Activated effector memory CD4-positive, alpha-beta T cell treated with anti-CD3 and anti-CD28 coated beads, Interleukin-2, amount 50 U/mL, for 16 hours (primary cell): ENCODE measurements around the gene GPBP1L1.

Experiments used
- DNase-seq: peaks from one replicate; pipeline ENCODE4 v3.0.0-alpha.2; 2020

GPBP1L1 gene

DNA sequence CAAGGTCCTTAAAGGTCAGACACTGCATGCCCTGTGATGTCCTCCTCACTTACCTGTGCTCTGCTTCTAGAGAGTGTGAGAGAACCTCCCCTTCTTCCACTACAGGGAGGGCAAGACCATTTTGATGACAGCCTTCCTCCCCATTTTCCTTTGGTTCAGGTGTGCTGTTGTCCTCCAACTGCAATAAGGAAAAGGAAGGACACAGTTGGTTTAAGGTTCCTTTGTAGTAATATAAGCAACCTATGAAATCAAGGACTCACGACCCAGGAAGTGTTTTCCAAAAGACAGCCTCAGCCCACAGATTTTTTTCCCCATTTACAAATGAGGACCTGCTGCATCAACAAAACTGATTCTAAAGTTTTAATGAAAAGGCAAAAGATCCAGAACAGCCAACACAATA is 55.9 kb downstream of the GPBP1L1 start:
- no peak for DNase-seq

DNA sequence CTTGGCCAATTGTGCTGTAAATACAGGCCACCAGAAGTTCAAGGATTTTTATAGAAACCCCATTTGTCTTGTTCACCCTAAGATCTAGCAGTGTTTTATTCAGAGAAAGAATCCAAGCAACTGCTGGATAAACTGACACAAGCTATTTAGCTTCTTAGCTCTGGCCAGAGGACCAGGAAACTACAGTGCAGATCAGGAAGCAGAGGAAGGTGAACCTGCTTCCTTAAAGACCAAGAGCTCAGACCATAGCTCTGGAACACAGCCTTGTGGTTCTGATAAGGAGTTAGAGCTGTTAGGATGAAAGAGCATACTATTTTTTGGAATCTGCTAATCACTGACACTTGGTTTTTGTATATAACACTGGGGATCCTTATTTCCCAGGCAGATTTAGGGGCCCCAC is 57.3 kb downstream of the GPBP1L1 start:
- DNase-seq, result no peak

DNA sequence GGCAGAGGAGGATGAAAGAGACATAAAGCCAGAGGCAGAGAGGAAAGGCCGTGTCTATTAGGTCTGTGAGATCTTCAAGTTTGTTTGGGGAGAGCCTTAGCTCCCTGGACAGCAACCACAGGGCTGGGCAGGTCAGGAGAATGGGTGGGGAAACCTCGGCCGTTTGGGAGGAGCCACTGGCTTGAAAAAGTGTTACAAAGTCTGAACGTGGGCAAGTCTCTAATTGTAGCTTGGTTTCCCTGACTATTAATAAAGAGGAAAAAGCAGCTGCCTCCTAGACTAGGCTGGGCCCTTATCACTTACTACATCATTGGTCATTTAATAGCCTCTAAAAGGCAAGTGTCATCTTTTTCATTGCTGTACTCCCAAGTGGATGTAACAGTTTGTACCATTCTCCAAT is 62.4 kb downstream of the GPBP1L1 start, which contains the start of gene CCDC17:
Gene CCDC17, minus strand, starts transcription at position 83 of the 400 bp plus-strand sequence. CDS start 145 bp downstream, outside the sequence.
- no peak for DNase-seq

DNA sequence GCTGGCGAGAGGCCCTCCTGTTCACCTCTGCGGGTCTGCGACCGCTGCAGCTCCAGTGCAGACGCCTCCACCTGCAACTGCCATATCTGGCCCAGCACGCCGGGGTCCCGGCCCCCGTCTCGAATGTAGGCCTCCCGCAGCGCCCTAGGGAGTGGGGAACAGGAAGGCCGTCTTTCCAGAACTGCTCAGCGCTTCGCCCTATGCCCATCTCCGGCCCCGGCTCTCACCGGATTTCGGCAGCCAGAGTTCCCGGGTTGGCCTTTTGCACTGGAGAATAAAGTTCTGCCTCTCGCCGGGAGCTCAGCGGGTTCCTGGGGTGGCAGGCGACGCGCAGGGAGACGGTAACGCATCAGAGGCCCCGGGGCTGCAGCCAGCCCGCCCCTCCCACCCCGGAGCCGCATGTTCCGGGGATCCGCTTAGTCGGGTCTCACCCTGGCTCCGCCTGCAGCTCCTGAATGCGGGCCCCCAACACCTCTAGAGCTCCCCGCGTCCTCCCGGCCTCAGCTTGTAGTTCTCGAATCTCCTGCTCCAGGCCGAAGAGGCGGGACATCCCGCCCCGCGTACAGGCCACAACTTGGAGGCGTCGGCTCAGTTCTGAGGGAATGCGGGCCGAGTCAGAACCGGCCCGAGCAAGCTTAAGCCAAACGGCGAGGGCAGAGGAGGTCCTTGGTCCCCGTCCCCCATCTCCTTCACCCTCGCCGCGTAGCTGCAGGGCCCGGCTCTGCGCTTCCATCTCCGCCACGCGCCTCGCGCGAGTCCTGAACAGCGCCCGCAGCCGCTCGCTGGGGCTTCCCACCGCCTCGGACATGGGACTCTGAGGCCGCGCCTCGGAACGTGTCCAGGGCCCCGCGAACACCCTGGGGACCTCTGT is 63.6 kb downstream of the GPBP1L1 start:
- no peak for DNase-seq

DNA sequence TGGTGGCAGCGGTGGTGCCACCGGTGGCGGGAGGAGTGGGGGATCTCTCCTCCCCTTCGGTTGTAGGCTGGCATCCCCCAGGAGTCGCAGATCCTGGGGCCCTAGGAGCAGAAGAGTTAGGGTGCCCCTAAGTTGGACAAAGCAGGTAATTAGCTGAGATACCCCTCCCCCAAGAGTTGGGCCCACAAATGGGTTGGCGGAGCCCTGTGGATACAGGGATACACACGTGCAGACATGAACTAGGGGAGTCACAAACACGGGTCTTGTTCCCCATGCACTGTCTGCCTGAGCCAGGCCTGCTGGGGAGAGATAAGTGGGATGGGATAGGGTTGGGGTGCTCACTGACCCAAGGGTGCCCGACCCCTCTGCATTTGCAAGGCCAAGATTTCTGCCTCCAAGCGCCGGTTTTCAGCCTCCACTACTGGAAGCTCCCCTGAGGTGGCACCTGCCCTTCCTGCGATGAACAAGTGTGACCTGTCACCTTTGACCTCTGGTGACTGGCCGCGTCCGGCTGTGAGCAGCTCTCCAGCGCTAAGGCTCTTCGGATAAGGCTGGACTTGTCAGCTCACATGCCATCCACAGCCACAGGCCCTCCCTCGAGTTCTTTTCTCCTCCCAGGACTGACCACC is 64.3 kb downstream of the GPBP1L1 start:
- DNase-seq, result no peak

DNA sequence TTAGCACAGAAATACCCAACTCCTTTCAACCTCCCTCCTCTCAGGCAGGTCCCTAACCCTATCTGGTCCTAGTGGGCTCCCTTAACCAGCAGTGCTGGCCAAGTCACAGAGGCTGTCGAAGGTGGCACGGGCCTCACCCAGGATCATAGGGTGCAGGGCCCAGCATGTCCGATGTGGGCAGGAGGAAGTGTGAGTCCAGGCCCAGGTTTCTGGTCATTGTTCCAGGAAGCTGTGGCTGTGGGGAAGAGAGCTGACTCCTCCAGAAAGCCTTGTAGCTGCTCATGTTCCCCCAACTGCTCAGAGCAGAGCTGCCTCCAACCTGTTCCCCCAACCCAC is 64.9 kb downstream of the GPBP1L1 start:
- no peak for DNase-seq

DNA sequence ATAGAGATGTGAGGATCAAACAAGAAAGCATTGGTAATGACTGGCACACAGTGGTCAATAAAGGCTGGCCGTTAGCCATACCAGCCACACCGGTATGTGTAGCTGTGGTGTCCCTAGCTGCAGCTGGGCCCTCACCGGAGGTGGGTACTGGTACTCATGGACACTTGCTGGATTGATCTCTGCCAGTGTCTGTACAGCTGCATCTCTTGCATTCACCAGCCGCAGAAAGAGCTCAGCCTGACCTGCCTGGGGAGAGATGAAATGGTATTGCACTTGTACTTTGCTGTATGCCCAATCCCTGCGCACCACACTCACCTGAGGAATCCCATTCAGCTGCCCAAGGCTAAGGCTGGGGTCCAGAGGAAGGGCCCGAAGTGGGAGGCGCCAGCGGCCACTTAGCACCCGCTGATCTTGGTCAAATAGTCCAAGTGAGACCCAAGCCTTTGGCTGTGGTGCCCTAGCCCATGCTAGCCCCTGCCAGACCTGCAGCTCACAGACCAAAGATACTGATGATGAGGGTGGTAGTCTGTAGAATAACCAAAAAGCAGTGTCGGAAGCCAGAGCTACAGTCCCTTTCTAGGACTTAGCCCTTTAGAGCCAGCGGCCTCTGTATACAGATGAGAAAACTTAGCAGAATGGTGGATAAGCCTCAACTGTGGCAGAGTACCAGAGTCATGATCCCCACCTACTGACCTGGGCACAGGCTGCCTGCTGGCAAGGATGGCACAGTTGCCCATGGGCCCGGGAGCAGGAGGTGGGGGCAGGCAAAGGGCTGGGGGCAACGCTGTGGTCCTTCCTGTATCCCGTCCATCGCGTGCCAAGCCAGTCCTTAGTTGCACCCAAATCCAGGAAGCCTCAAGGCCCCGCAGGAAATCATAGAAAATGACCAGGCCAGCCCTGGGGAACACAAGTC is 65.5 kb downstream of the GPBP1L1 start:
- DNase-seq, result no peak

DNA sequence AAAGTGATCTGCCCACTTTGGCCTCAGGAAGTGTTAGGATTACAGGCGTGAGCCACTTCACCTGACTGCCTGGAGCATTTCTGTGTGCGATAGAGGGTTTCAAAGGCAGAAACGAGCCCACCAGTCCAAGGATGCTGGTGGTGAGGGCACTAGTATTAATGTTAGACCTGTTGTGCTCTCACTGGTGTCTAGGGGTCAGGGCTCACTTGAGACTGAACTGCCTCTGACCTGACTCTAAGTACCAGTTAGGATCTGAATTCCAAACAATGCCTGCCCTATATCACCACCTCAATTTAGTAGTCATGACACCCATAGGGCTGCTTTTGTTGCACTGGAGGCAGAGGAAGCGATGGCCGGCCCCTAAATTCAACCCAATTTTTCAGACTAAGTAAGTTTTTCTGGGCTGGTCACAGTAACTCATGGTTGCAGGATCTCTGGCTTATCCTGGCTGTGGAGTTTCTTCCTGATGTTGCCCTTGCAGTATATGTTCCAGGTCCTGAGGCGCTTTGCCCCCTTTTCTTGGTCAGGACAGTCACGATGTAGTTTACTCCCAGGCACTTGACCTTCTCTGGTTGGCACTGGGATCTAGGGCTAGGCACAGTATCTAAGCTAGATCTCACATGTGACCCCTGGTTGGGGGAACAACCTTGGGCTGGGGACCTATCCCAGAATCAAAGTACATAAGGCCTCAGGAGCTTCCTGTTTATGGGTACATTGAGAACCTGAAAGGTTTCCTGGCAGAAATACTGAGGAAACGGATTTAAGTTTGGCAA is 67.0 kb downstream of the GPBP1L1 start:
- no peak for DNase-seq

DNA sequence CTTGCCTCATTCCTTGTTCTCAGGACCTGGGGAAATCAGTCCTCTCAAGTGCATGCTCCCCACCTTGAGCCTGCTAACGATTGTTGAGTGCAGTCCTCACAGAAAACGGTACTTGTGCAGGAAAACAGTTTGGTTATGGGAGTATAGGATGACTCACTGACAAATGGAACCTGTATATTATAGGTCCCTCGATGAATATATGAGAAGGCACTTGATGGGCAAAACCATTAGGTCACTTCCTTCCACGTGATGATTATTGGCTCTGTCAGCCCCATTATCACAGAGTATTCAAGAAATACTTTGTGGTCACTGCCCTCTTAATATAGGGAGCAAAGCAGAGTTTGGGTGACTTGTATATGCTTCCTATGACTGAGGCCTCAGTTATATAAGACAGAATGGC is 68.7 kb downstream of the GPBP1L1 start:
- DNase-seq, result no peak

DNA sequence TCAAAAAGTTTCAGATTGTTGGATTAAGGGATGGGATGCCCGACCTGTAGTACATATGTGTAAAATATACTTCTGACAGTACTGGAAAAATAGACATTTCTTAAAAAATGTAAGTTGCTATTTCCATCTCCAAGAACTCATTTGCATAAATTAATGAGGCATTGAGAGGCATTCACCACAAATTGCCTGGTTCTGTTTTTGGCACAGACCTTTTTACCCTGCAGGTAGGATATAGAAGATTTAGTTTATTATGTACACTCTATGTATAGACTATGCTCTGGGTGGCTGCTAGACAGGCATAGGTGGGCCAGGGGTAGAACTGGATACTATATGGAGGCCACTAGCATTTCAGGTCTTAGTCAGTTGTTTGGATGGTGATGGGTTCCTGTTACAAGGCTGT is 70.4 kb downstream of the GPBP1L1 start:
- DNase-seq, result no peak

DNA sequence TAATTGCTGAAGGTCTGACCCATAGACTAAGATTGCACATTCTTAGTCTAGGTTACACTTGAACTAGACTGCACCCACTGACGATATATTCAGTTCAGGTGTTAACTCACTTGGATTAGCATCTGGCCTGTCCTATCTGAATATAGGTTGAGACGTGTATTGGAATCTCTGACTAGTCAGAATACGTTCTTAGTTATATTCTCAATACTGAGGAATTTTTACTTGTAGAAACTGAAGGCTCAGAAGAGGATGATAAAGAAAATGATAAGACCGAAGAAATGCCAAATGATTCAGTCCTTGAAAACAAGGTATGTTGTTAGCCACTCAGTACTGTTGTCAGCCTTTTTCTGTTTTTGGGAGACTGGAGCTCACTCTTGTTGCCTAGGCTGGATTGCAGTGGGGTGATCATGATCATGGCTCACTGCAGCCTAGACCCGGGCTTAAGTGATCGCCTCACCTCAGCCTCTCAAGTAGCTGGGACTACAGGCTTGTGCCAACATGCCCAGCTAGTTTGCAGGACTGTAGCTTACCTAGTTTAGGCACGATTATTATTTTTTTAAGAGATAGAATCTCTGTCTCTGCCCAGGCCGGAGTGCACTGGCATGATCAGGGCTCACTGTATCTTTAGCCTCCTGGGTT is 73.3 kb downstream of the GPBP1L1 start:
- DNase-seq, result no peak

DNA sequence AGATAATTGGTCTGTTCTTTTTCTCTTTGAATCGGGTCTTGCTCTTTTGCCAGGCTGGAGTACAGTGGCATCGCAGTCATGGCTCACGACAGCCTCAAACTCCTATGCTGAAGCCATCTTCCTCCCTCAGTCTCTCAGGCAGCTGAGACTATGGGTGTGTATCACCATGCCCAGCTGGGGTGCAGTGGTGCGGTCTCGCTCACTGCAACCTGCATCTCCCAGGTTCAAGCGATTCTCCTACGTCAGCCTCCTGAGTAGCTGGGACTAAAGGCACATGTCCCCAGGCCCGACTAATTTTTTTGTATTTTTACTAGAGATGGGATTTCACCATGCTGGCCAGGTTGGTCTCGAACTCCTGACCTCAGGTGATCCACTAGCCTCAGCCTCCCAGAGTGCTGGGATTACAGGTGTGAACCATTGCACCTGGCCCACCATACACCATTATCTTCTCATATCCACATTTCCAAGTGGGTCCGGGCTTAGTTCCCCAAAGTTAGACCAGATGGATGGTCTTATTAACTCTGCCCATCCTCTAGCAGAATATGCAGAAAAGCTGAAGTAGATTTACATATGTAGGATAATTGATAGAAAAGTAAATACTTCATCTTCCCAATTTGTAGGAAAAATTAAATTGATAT is 75.6 kb downstream of the GPBP1L1 start:
- no peak for DNase-seq

DNA sequence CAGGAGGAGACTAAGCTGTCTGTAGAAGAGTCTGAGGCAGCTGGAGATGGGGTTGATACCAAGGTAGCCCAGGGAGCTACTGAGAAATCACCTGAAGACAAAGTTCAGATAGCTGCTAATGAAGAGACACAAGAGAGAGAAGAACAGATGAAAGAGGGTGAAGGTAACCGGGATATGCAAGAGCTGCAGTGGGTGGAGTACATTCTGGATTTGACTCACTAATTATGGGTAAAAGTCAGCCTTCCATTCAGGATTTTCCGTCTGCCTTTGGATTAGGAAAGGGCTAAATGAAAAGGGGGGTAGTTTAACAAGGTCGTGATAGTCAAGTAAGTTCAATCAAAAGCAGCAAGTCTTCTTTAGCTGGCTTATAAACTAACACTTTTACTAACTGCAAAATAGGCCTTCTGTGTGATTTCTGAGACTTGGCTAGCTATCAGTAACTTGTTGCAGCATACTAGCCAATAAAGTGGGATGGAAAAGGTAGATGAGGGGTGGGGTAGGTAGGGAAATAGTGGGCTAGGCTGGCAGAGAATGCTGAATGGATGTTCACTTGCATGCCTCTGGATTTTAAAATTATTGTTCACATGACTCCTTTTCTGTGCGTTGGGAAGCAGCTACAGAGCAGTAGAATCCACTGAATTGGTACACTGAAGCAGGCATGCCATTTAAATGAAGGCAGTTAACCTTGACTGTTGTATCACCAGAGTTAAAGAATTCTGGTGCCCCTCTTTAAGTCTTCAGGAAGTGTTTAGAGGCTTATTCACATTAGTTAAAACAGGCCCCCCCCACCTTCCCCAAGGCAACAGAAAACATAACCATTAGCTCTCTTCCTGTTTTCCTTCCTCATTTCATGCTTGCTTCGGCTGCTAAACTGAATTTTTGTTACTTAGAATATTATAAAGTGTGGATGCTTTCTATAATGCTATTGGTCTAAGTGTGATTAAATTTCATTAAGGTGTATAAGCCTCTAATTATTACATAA is 77.9 kb downstream of the GPBP1L1 start:
- no peak for DNase-seq

DNA sequence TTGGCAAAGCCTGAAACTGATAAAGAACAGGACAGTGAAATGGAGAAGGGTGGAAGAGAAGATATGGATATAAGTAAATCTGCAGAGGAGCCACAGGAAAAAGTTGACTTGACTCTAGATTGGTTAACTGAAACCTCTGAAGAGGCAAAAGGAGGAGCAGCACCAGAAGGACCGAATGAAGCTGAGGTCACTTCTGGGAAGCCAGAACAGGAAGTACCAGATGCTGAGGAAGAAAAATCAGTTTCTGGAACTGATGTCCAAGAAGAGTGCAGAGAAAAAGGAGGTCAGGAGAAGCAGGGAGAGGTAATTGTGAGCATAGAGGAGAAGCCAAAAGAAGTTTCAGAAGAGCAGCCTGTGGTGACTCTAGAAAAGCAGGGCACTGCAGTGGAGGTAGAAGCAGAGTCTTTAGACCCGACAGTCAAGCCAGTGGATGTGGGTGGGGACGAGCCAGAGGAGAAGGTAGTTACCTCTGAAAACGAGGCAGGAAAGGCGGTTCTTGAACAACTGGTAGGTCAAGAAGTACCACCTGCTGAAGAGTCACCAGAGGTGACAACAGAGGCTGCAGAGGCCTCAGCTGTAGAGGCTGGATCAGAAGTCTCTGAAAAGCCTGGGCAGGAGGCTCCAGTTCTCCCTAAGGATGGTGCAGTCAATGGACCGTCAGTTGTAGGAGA is 78.8 kb downstream of the GPBP1L1 start:
- no peak for DNase-seq

DNA sequence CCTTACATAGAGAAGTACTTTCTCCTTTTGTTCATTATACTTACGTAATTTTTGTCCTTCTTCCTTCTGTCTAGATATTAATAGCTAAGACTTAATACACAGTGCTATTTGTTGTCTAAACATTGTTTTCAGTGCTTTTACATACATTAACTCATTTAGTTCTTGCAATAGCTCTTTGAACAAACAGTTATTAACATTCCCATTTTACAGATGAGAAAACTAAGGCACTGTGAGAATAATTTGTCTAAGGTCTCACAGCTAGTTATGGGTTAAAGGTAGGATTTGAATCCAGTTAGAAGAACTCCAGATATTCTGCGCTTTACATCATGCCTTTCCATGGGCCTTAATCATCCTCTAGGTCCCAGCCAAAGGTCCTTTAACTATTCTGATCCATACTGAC is 82.1 kb downstream of the GPBP1L1 start:
- no peak for DNase-seq

DNA sequence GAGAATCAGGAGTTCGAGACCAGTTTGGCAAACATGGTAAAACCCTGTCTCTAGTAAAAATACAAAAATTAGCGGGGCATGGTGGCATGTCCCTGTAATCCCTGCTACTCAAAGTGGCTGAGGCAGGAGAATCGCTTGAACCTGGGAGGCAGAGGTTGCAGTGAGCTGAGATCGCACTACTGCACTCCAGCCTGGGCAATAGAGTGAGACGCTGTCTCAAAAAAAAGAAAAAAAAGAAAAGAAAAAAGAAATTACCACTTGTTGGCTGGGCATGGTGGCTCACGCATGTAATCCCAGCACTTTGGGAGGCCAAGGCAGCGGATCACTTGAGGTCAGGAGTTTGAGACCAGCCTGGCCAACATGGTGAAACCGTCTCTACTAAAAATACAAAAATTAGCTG is 89.6 kb downstream of the GPBP1L1 start:
- DNase-seq, result peak; percentile 46

DNA sequence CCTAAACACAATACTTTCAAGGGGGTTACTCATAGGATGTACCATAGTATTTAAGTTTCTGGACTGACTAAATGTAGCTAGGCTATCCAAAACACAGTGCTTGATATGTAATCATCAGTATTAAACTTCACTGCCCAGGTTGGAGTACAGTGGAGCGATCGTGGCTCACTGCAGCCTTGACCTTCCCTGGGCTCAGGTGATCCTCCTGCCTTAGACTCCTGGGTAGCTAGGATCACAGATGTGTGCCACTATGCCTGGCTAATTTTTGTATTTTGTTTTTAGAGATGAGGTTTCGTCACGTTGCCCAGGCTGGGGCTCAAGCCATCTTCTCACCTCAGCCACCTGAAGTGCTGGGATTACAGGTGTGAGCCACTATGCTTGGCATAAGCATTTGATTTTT is 91.9 kb downstream of the GPBP1L1 start:
- no peak for DNase-seq

DNA sequence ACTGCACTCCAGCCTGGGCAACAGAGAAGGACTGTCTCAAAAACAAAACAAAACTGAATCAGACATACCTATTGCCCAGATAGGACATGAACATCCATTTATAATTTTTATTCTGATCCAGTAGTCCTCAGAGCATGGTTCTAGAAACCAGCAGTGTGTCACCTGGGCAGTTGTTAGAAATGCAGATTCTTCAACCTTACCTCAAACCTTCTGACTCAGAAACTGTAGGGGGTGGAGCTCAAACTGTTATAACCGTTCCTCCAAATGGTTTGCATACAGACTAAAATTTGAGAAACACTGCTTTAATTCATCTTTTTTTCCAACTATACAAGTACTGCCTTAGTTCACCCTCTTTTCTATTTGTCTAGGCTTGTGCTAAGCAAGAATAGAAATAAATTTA is 96.5 kb downstream of the GPBP1L1 start:
- DNase-seq, result no peak

DNA sequence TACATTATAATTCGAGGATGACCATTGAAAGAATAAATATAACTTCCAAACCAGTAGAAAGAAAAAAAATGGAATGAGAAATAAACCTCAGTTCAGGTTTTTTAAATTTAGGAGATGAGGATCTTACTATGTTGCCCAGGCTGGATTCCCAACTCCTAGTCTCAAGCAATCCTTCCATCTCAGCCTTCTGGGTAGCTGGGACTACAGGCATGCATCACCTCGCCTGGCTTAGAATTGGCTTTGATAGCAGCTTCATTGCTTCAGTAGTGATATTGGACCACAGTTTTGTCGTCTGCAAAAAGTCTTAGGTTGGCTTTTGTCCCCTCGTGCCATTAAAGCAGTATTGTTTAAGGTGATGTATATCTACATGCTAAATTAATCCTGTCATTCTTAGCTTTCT is 99.6 kb downstream of the GPBP1L1 start:
- DNase-seq, result peak; percentile 58
